GM21423 (cell line): ENCODE results near the gene NOSTRIN.

Experiments used
- ATAC-seq: cut with Tn5 transposase; IDR thresholded peaks from one replicate; pipeline ENCODE4 v1.9.1; 2021; ENCODE audit warnings: mild to moderate bottlenecking, moderate library complexity; ENCODE audit not compliant: unreplicated experiment

NOSTRIN gene

GRCh38 chr2:168814939-168815907 lies 12.8 kb downstream of the NOSTRIN start:
- ATAC-seq: no peak

GRCh38 chr2:168816369-168816768 lies 13.9 kb downstream of the NOSTRIN start:
- ATAC-seq: no peak

GRCh38 chr2:168819050-168819715 lies 16.7 kb downstream of the NOSTRIN start:
- no peak for ATAC-seq

- no peak for ATAC-seq
These were observed 17.5 kb downstream of the NOSTRIN start for GRCh38 chr2:168819829-168820489.

- no peak for ATAC-seq
These were observed 19.1 kb downstream of the NOSTRIN start for GRCh38 chr2:168821577-168821976.

GRCh38 chr2:168821992-168822391 lies 19.6 kb downstream of the NOSTRIN start:
- ATAC-seq: no peak

- ATAC-seq: no peak
These were observed 22.7 kb downstream of the NOSTRIN start for GRCh38 chr2:168825126-168825525.

- ATAC-seq: no peak
These were observed 28.5 kb downstream of the NOSTRIN start for GRCh38 chr2:168830958-168831357.

- no peak for ATAC-seq
These were observed 29.2 kb downstream of the NOSTRIN start for GRCh38 chr2:168831662-168832061.

- ATAC-seq: no peak
These were observed 33.5 kb downstream of the NOSTRIN start for GRCh38 chr2:168835969-168836368.

- no peak for ATAC-seq
These were observed 39.0 kb downstream of the NOSTRIN start for GRCh38 chr2:168841445-168841844.

GRCh38 chr2:168843253-168843652 lies 40.8 kb downstream of the NOSTRIN start:
- no peak for ATAC-seq

GRCh38 chr2:168848225-168848624 lies 45.8 kb downstream of the NOSTRIN start:
- no peak for ATAC-seq

- ATAC-seq: no peak
These were observed 47.2 kb downstream of the NOSTRIN start for GRCh38 chr2:168849610-168850009.

- no peak for ATAC-seq
These were observed 48.4 kb downstream of the NOSTRIN start for GRCh38 chr2:168850846-168851245.

- ATAC-seq: no peak
These were observed 49.4 kb downstream of the NOSTRIN start for GRCh38 chr2:168851674-168852320.

GRCh38 chr2:168852481-168852880 lies 50.0 kb downstream of the NOSTRIN start:
- no peak for ATAC-seq

- no peak for ATAC-seq
These were observed 51.0 kb downstream of the NOSTRIN start for GRCh38 chr2:168853471-168853870.

- no peak for ATAC-seq
These were observed 52.2 kb downstream of the NOSTRIN start for GRCh38 chr2:168854651-168855050.

- ATAC-seq: no peak
These were observed 53.2 kb downstream of the NOSTRIN start for GRCh38 chr2:168855601-168856000.

- ATAC-seq: no peak
These were observed 55.7 kb downstream of the NOSTRIN start for GRCh38 chr2:168858146-168858545.
